ENCODE data around the gene ANKMY1. TPM values are rescaled to one million over a fixed set of nuclear protein-coding genes. Genes with fewer than 3 reads are reported as not detected.

Gene ANKMY1
- total and polyA plus RNA-seq, 2 of the 8 experiments (the other 6 are each of a cell fraction or from before 2014, with no cell fraction given): 4.5 to 4.8 TPM

DNA sequence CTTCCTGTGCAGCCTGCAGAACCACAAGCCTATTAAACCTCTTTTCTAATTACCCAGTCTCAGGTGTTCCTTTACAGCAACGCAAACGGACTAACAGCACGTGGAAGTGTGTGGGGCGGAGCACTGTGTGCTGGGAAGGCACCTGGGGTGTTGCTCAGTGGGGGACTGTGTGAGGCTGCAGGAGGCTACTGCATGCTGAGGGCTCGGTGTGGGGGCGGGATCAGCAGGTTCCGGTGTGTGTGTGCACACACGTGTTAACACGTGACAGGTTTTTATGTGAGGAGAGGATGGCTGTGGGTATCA, 58.9 kb downstream of the ANKMY1 start (continued):
- no peak for TF ChIP-seq RXRA (IDR thresholded peaks at IDR 0.05; ENCODE audit: insufficient read depth, low read depth, low read length)
